GM13976 (cell line): ENCODE measurements around the gene NEK7.

ENCODE experiments used
- DNase-seq: peaks from one replicate; pipeline ENCODE4 v3.0.0; 2012; ENCODE audit warnings: low spot score
- in situ Hi-C: fragments of 300-500 bp; cut with MboI; formaldehyde crosslinking; loops from one replicate; pipeline ENCODE4 v1.12.0; 2022; ENCODE audit warnings: low sequenced_read_pairs, mixed read lengths, inconsistent platforms; ENCODE audit not compliant: unreplicated experiment
- TF ChIP-seq, protein P1 (sequence below): IDR thresholded peaks from 2 replicates; pipeline ENCODE4 v1.5.1; 2012; ENCODE audit warnings: borderline replicate concordance, mild to moderate bottlenecking; ENCODE audit not compliant: insufficient read depth; ENCODE audit errors: extremely low read depth, missing control alignments, control extremely low read depth

Gene NEK7

DNA sequence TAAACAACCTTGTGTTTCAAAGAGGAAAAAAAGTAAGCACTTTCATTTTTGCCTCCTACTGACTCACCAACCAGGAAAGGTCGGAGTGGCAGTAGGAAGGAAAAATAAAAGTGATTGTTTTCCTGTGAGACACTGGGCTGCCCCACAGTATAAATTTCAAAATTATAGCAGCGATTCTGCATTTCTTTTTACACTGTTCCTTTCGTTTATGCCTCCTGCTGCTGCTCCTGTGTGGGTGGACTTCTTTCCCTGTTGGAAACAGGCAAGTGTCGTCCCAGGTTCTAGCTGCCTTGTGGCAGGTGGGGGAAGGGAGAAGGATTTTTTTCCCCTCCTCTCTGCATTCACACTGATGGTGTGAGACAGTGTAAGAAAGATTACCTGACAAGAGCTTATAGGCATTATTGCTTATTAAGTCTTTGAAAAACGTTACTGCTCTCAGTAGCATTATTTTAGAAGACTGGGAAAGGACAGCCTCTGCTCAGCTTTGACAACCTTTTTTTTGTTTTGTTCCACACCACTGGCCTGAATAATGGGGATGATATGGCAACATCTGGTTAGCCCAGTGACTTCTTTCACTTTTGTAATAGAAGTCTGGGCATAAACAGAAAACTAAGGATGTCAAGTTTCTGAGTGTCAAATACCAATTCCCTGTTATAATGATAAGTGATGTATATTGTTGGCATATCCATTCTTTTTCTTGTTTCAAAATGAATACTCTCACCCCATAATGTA lies 77.9 kb downstream of the NEK7 start:
- TF ChIP-seq, protein P1, sequence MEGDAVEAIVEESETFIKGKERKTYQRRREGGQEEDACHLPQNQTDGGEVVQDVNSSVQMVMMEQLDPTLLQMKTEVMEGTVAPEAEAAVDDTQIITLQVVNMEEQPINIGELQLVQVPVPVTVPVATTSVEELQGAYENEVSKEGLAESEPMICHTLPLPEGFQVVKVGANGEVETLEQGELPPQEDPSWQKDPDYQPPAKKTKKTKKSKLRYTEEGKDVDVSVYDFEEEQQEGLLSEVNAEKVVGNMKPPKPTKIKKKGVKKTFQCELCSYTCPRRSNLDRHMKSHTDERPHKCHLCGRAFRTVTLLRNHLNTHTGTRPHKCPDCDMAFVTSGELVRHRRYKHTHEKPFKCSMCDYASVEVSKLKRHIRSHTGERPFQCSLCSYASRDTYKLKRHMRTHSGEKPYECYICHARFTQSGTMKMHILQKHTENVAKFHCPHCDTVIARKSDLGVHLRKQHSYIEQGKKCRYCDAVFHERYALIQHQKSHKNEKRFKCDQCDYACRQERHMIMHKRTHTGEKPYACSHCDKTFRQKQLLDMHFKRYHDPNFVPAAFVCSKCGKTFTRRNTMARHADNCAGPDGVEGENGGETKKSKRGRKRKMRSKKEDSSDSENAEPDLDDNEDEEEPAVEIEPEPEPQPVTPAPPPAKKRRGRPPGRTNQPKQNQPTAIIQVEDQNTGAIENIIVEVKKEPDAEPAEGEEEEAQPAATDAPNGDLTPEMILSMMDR: no peak
- DNase-seq: no peak
- in situ Hi-C loops: no loop called here

DNA sequence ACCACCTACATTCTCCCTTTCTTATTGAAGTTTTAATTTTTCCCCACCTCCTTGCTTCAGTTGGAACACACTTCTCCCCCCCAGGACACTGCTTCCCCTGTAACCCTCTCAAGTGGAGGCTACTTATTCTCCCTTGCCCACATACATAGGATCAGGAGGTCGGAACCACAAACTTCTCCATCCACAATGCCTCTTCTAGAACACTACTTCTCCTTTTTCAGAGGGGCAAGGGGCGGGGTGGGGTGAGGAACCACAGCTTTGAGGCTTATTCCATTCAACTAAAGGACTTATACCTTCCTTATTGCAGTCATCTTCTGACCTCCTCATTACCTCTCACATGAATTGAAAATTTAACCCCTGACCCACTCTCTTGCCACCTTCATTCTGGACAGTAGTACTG lies 81.3 kb downstream of the NEK7 start:
- in situ Hi-C loops: no loop called here
- DNase-seq: no peak

DNA sequence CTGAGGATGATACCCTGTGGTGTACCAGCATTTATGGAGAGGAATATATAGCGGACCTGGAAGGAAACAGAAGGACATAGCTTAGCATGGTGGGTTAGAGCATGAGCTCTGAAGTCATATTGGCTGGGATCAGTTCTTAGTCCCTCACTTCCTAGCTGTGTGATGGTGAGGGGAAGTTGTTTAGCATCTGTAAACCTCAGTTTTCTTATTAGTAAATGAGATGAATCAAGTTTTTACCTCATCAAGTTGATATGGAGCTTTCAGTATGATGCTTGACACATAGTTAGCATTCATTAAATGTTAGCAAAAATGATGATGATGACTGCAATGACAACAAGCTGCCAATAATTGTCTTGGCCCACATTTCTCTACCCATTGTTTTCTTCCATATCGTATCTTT lies 84.8 kb downstream of the NEK7 start:
- in situ Hi-C loops: no loop called here
- TF ChIP-seq, protein P1: no peak
- no peak for DNase-seq

More for the DNA sequence above, 81.3 kb downstream of the NEK7 start:
- TF ChIP-seq, protein P1: no peak

DNA sequence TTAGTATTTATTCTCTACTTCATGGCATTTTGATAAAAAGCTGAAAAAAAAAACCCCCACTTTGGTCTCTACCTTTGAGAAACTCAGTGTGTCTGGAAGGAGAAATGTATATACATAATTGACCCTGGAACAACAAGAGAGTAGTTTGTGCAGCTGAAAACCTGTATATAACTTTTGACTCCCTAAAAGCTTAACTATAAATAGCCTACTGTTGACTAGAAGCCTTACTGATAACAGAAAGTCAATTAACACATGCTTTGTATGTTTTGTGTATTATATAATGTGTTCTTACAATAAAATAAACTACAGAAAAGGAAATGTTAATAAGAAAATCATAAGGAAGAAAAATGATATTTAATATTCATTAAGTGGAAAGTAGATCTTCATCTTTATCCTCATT lies 88.0 kb downstream of the NEK7 start:
- no peak for DNase-seq
- TF ChIP-seq, protein P1: no peak
- in situ Hi-C loops: no loop called here

DNA sequence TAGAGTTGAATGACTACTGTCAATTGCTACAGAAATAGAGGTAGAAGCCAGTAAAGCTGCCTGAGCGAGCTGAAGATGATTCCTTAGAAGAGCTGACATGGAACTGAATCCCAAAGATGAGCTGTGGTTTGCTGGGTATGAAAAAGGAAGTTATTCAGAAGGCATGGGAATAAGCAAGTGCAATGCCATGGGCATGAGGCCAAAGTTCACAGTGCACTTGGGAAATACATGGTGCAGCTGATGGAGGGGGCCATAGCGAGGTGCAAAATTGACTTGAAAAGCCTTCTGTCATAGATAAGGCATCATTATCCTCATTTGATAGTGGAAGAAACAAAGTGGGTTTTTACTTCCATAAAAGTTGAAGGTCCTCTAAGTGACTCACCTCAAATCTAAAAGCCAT lies 88.6 kb downstream of the NEK7 start:
- TF ChIP-seq, protein P1: no peak
- no peak for DNase-seq
- in situ Hi-C loops: no loop called here

DNA sequence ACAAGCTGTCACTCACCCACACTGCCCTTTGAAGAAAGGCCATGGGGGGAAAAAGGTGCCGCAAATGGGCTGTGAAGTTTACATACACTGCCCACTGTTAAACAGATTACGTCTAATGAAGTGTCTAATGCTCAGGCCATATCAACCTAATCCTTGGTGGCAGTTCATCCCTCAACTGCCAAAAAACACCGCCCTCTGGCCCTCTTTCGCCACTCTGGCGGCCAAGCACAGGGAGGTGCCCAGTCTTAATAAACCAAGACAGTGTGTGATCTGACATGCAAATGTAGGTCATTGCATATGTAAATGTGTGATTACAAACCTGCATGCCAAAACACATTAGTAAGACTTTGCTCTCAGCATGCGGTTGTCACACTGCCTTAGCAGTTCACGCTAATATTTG lies 89.5 kb downstream of the NEK7 start:
- in situ Hi-C loops: no loop called here
- TF ChIP-seq, protein P1: no peak
- DNase-seq: no peak
